Measurements from ENCODE around the gene MAP4K3.

MAP4K3 gene

GRCh38 chr2:39436592-39437521 lies at the start of gene MAP4K3:
MAP4K3 (minus strand) TSS chr2:39437285; CDS start chr2:39436987, 298 bp downstream.
- DNase-seq (ENCODE audit: low read depth in 2 of 3, low spot score in 2 of 3) = peak; percentile 65 to 71 (median 70)

DNA sequence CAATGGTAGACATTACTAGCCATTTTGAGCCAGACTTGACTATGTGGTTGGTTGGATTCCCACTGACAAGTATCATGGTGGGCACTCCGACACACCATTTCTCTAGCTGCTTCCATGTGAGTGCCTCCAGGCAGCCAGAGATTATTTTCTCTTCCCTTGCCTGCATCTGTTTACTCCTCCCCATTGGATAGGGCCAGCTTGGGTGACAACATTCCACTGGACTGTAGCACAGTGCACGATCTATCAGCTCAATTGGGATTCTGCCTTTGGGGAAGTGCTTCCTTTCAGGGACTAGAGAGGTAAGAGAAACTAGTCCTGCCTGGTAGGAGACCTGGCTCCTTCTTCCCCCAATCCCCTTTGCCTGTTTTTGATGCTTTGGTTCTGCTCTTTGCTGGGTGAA lies 49.0 kb upstream of the MAP4K3 start:
- no peak for DNase-seq (ENCODE audit: low read depth in 2 of 3, low spot score in 2 of 3)

DNA sequence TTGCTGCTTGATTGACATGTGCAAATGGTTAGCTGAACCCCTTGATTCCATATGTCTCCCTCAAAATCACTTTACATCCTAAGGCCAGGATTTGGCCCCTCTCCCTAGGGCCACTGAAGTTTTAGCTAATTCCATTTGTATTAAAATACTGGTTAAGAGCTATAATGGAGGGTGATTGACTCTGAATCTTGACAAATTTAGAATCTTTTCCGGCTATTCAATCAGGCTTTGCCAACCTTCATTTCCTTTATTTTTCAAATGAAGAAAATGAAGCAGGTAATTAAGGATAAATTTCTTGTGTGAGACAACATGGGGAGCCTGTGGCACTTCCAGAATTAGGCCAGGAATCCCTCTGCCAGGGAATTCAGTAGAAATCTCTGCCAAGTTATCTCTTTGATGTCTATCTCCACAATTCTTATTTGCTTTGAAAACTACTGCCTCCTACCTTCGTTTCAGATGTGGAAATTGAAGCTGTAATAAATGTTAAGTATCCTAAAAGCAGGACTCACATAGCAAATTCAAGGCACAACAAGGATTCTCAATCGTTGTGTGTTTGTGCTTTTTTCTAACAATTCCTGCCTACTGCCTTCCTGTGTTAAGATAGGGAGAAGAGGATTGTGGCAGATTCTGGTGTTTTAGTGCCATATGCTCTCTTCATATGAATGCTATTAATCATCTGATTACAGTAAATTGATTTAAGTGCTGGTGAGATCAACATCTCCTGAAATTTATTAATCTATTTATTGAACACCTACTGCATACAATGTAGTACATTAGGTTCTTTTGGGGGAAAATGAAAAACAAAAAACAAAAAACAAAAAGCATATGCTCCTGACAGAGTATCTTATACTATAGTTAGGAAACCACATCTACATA lies 47.8 kb upstream of the MAP4K3 start:
- no peak for DNase-seq (ENCODE audit: low read depth in 2 of 3, low spot score in 2 of 3)

DNA sequence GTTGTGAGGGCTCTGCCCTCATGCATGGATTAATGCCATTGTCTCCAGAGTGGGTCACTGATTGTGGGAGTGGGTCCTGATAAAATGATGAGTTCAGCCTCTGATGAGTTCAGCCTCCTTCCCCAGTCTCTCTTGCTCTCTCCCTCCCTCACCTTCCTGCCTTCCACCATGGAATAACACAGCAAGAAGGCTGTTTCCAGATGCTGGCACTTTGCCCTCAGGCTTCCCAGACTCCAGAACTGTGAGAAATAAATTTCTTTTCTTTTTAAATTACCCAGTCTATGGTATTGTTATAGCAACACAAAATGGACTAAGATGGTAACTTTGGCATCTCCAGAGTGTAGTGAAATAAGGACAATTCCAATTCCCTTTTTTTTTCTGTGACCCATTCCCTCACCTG lies 47.1 kb upstream of the MAP4K3 start:
- DNase-seq (ENCODE audit: low read depth in 2 of 3, low spot score in 2 of 3) = no peak

- DNase-seq (ENCODE audit: low read depth in 2 of 3, low spot score in 2 of 3) = no peak
Observed at GRCh38 chr2:39483534-39483933, 46.4 kb upstream of the MAP4K3 start.

DNA sequence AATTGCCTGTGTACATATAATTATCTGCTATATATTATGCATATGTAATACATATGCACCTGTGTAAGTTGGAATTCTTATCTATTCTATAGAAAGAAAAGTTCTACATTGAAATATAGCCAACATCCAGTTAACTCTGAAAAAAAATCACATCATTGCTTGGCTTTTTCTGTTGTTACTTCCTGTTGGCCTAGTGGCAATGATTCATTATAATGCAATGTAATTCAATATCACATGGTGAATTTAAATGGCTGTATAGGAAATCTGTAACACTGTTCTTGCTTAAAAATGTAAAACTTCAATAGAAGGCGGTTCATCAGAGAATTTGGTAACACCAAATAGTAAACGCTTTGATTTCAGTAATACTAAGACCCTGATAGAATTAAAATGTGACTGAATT lies 44.5 kb upstream of the MAP4K3 start:
- no peak for DNase-seq (ENCODE audit: low read depth in 2 of 3, low spot score in 2 of 3)

DNA sequence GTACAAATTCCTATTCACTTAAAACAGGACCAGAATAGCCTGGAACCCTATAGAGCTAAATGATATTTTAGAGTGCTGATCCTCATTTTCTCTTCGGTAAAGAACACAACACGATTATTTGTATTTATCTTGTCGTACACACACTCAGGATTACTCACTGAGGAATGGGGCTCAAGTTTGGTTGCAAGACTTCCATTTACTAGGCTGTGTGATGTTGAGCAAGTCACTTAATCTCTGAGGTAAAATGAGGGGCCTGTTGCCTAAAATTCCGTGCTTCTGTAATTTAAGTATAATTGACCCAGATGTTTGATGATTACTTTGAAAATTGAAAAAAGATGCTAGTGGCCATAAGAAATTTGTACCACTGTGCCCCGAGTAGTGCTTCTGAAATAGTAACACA lies 42.6 kb upstream of the MAP4K3 start:
- no peak for DNase-seq (ENCODE audit: low read depth in 2 of 3, low spot score in 2 of 3)

DNA sequence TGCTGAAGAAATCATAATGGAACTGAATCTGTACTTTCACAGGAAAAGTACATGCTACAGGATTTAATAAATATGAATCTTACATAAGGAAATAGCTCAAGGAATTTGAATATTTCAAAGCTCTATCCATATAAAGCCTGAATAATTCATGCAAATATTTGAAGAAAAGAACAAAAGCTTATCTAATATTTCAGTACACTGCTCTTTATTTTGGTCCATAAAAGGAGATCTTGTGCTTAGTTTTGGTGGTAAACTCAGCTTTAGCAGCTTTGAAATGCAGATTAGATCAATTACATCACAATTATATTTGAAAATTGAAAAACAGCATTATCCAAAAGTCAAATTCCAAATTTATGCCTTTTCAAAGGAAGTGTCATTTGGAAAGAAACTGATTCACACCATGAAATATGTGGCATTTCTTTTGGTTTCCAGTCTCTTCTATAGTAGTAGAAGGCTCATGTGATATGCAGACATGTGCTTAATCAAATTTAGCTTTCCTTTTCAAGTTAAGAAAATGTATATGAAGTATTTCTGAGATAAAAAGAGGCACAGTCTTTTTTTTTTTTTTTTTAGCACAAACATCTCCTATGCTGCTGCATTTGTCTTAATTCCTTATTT lies 42.1 kb upstream of the MAP4K3 start:
- DNase-seq (ENCODE audit: low read depth in 2 of 3, low spot score in 2 of 3) = no peak

DNA sequence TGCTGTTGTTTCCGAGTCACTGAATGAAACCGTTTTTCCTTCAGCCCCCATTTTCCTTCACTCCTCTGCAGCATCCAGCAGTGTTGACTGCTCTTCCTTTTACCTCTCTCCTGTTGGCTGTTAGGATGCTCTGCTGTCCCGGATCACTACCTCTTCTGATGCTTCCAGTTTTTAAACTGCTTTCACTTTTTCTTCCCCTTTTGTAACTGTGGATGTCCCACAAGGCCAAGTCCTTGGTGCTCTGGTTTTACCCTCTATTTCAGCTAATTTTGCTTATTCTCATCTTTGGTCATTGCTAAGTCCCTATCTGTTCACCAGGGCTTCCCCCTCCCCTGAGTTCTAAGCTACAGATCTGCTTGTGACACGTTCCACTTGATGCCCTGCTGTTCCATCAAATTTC lies 39.4 kb upstream of the MAP4K3 start:
- DNase-seq (ENCODE audit: low read depth in 2 of 3, low spot score in 2 of 3) = no peak

GRCh38 chr2:39475006-39475405 lies 37.9 kb upstream of the MAP4K3 start:
- no peak for DNase-seq (ENCODE audit: low read depth in 2 of 3, low spot score in 2 of 3)

DNA sequence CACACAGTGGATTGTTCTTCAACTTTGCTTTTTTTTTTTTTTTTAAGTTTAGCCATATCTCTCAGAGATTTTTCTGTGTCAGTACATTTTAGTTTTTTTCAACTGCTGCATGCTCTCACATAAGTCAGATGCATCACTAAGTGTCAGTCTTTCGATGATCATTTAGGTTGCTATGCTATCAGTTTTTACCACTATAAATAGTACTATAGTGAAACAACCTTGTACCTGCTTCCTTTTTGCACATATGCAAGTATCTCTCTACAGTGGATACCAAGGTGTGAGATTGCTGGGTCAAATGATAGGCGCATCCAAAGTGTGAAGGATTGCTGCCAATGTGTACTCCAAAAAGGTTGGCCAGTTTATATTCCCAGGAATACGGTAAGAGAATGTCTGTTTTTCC lies 33.5 kb upstream of the MAP4K3 start:
- no peak for DNase-seq (ENCODE audit: low read depth in 2 of 3, low spot score in 2 of 3)

- no peak for DNase-seq (ENCODE audit: low read depth in 2 of 3, low spot score in 2 of 3)
Observed at GRCh38 chr2:39469807-39470206, 32.7 kb upstream of the MAP4K3 start.

DNA sequence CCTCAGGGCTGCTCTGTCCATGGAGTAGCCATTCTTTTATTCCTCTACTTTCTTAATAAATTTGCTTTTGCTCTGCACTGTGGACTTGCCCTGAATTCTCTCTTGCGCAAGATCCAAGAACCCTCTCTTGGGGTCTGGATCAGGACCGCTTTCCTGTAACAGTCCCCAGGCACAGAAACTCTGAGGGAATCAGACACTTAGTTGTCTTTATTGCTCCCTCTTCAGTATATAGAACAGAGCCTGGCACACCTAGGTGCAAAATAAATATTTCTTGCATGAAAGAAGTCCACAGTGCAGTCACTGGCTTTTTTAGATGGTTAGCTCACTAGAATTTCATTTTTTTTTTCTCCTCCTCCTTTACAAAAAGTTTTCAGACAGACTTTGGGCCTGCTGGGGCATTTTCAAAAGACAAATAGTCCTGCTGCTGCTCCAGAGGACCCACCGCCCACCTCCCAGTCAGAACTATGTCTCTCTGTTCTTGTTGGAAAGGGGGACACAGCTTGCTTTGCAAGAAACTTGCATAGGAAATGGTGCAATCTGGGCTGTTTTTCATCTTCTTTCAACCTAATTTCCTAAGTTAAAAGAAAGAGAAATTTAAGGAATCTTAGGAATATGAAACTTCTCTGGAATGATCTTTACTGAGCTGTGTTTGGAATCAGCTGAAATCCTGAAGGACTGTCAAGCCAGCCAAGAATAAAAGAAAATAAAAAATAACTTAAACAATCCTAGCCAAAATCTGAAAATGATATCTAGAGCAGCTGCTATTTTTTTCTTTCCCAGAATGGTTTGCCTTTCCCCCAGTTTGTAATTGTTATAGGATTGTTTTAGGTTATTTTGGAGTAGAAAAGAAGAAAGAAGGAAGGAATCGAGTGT lies 31.7 kb upstream of the MAP4K3 start:
- DNase-seq (ENCODE audit: low read depth in 2 of 3, low spot score in 2 of 3) = no peak

DNA sequence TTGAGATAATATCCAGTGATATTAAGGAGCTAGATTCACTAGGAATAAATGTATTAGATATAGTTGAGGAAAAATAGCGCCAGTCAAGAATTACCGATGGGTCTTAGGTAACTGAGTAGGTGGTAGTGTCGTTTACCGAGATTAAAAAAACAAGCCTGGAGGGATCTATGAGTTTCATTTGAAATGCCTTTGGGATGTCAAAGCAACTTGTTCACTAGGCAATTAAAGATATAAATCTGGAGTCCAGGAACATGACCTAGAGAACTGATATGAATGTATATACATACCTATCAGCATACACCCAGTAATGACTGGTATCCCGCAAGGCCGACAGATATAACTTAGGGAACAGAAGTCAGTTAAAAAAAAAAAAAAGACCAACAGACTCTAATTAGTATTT lies 29.2 kb upstream of the MAP4K3 start:
- no peak for DNase-seq (ENCODE audit: low read depth in 2 of 3, low spot score in 2 of 3)

GRCh38 chr2:39464864-39465263 lies 27.8 kb upstream of the MAP4K3 start:
- no peak for DNase-seq (ENCODE audit: low read depth in 2 of 3, low spot score in 2 of 3)

DNA sequence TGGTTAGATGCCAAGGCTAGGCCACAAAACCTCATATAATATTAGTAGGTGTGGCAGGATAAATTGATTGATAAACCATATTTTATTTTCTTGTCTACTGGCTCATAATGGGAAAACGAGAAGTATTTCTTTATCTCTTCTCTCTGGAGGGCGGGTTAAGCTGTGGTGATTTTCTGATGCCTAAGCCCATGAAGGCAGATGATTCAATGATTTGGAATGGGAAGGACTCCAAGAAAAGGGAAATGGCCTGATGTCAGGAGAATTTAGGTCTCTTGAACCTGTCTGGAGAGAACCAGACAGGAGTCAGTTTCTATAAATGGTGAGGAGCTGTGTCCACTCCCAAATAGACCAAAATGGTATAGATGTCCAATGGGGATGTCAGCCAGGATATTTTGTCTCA lies 18.7 kb upstream of the MAP4K3 start:
- DNase-seq (ENCODE audit: low read depth in 2 of 3, low spot score in 2 of 3) = no peak

DNA sequence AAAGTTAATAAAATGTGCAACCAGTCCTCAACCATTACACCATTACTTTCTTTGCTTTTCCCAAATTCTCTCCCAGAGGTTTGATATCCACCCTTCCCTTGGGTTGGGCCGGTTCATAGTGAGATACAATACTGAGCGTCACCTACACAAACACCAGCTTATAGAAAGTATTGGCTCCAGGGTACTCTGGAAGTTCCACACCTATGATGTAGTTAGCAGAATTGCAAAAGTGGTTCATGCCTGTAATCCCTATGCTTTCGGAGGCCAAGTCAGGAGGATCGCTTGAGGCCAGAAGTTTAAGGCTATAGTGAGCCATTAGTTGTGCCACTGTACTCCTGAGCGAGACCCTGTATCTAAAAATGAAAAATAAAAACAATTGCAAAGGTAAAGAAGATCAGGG lies 15.3 kb upstream of the MAP4K3 start:
- no peak for DNase-seq (ENCODE audit: low read depth in 2 of 3, low spot score in 2 of 3)

DNA sequence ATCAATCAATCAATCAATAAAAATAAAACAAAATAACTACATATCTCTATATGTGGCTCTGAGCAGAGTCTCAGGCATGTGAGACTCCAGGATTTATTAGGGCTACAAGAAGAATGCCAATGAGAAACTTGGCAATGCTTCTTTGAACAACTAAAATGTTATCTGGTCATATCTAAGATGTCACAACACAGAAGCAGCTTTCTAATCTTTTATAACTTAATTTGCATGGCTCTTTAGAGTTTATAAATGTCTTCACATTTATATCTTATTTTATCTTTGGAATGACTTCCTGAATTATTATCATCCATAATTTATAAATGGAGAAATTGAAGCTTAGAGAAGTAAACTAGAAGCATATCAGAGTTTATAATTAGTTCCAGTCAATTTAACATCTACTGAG lies 14.9 kb upstream of the MAP4K3 start:
- no peak for DNase-seq (ENCODE audit: low read depth in 2 of 3, low spot score in 2 of 3)

- DNase-seq (ENCODE audit: low read depth in 2 of 3, low spot score in 2 of 3) = no peak
Observed at GRCh38 chr2:39448169-39448502, 11.1 kb upstream of the MAP4K3 start.

DNA sequence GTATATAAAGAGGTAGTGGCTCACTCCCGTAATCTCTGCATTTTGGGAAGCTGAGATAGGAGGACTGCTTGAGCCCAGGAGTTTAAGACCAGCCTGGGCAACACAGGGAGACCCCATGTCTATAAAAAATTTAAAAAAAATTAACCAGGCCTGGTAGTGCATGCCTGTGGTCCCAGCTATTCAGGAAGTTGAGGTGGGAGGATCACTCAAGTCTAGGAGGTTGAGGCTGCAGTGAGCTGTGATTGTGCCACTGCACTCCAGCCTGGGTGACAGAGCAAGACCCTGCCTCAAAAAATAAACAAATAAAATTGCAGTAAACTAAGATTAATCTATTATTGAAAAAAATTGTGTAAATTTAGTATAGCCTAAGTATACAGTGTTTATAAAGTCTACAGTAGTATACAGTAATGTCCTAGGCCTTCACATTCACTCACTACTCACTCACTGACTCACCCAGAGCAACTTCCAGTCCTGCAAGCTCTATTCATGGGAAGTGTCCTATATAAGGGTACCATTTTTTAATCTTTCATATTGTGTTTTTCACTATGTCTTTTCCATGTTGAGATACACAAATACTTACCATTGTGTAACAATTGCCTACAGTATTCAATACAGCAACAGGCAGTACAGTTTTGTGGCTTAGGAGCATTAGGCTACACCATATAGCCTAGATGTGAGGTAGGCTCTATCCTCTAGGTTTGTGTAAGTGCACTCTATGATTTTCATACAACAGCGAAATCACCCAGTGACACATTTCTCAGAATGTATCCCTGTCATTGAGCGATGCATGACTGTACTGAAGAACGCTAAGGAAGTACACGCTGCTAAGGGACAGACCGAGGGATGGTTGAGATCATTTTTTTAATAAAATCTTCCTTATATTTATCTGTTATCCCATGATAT lies 10.4 kb upstream of the MAP4K3 start:
- no peak for DNase-seq (ENCODE audit: low read depth in 2 of 3, low spot score in 2 of 3)

Data from activated CD8-positive, alpha-beta memory T cell treated with anti-CD3 and anti-CD28 coated beads for 48 hours (primary cell).